GM18907 (cell line): ENCODE data around the gene P2RY8.
"Not testable (repeated sequence)": the region's sequence is repeated elsewhere in the genome, so short reads cannot be mapped to it uniquely, and the experiment has no call there.

Experiments used
- ATAC-seq: cut with Tn5 transposase; IDR thresholded peaks from one replicate; pipeline ENCODE4 v1.9.1; 2021; ENCODE audit warnings: mild to moderate bottlenecking, moderate library complexity; ENCODE audit not compliant: unreplicated experiment

Gene P2RY8

DNA sequence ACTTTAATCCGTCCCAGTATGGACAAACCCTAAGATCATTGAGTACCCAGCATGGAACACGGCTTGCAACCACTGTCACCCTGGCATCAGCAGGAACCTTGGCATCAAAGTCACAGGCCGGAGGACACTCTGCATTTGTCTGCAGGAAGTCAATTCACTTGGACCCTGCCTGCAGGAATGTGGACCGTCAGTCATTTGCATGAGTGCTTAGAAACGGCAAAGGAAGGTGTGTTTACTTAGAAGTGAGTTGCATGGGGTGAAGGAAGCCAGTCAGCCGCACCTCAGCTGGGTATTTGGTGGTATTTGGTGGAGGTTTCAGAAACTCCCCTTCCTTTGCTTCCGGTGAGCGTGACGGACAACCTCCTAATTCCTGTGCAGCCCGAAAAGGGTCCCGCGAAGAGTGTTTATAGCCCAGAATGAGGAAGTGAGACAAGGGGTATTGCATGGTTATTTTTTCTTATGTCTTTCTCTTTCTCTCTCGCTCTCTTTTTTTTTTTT lies 15.5 kb downstream of the P2RY8 start:
- peak; percentile 92 for ATAC-seq

DNA sequence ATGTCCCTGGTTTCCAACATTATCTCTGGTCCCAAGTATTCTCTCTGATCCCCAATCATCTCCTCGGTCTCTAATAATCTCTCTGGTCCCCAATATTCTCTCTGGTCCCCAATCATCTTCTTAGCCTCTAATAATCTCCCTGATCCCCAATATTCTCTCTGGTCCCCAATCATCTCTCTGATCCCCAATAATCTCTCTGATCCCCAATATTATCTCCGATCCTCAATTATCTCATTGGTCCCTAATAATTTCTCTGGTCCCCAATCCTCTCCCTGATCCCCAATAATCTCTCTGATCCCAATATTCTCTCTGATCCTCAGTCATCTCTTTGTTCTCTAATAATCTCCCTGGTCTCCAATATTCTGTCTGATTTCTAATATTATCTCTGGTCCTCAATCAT lies 16.6 kb downstream of the P2RY8 start:
- ATAC-seq: no peak

DNA sequence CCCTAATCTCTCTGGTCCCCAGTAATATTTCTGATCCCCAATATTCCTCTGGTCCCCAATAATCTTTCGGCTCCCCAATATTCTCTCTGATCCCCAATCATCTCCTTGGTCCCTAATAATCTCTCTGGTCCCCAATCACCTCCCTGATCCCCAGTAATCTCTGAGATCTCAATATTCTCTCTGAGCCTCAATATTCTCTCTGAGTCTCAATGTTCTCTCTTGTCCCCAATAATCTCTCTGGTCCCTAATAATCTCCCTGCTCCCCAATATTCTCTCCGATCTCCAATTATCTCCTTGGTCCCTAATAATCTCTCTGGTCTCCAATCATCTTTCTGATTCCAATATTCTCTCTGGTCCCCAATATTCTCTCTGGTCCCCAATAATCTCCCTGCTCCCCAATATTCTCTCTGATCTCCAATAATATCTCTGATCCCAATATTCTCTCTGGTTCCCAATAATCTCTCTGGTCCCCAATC lies 17.9 kb downstream of the P2RY8 start:
- no peak for ATAC-seq

DNA sequence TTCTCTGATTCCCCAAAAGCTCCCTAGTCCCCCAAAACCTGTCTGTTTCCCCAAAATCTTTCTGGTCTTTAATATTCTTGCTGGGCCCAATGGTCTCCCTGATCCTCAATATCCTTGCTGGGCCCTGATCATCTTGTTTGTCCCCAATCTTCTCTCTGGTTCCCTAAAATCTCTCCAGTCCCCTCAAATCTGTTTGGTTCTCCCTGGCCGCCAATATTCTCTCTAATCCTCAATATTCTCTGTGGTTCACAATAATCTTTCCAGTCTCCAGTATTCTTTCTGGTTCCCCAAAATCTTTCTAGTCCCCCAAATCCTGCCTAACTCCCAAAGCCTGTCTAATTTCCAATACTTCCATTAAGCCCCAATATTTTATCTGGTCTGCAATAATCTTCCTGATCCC lies 18.5 kb downstream of the P2RY8 start:
- no peak for ATAC-seq

DNA sequence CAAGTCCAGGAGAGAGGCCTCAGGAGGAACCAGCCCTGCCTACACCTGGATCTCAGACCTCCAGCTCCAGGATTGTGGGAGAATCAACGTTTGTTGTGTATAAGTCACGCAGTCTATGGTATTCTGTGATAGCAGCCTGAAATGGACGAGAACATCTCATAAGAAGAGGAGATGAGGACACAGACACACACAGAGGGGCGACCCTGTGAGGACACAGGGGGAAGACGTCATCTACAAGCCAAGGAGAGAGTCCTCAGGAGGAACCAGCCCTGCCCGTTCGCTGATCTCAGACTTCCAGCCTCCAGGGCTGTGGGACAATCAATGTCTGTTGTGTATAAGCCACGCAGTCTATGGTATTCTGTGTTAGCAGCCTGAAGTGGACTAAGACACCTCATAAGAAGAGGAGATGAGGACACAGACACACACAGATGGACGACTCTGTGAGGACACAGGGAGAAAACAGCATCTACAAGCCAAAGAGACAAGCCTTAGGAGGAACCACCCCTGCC lies 20.3 kb downstream of the P2RY8 start:
- no peak for ATAC-seq

DNA sequence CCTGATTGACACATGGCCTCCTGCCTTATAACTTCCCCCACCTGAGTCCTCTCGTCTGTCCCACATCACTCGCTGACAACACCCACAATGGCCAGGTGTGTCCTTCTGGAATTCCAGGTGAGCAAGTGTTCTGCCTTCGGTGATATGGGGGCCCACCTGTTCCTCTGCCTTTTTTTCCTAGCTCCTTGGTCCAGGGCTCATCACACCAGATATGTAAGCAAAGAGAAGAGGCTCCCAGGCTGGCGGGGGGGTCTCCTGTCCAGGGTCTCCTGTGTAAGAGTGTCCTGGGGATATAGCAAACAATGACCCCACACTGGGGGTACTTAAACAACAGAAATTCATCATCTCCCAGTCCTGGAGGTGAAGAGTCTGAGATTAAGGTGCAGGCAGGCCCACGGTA lies 25.2 kb downstream of the P2RY8 start:
- ATAC-seq: no peak

DNA sequence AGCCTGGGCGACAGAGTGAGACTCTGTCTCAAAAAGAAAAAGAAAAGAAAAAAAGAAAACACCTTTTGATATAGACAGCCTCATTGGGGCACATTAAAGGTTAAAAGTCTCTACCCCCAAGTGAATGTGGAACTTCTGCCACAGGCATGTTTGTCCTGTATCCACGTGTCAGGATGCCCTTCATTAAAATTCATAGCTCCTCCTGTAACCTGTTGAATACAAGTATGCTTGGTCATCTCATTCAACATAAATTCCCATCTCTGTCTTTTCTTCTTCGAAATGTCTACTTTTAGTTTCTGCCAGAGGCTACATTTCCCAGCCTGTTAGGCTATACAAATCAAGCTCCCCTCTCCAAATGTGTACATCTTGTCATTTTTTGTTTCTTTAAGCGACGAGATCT lies 25.8 kb downstream of the P2RY8 start:
- no peak for ATAC-seq

DNA sequence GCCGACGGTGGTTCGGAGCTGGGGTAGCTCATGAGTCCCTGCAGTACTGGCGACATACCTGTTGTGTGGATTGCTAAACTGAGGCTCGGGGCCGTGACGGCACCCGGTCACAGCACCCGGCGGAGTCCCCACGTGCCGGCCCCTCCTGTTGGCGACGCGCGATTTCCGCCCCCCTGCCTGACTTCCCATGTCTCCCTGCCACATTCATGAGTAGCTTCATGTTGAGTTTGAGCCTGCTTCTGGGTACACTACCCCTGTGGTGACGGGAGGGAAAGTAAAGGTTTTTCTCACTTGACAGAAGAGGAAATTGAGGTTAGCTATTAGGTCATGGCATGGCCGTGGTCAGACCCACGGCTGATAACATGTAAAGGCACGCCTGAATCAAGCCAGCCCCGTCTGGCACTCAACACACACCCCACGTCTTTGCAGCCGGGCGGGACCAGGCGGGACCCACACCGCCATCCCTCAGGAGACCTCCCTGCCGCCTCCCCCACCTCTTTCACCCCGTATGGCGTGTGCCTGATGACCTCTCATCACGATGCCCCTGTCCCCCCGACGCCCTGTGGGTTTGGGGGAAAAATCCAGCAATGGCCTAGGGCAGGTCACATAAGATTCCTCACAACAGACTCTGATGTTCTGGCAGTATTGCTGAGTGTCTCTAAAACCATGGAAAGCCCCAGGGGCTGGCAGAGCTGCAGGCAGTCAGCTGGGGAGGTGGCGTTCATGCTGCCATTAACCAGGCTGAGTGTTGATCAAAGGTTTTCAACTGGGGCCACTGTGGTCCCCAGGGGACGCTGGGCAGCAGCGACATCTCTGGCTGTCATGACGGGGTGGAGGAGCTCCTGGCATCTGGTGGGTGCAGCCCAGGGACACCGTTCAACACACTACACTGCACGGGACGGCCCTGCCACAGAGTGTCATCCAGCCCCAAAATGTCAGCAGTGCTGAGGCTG lies 29.2 kb downstream of the P2RY8 start:
- peak; percentile 76 for ATAC-seq

DNA sequence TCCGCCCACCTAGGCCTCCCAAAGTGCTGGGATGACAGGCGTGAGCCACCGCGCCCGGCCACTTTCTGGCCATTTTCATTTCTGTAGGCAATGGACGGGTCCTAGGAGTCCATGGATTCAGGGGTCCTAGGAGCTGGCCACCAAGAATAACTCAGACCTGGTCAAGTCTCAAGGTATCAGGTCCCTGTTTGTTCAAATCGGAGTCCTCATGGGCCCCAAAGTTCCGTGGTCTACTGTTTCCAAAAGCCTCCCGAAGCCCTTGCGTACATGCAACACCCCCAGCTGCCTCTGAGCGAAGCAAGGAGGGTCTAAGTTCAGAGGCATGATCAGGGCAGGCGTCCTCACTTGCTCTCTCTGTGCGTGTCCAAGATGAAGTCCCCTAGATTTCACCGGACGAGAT lies 30.1 kb downstream of the P2RY8 start:
- ATAC-seq: no peak

DNA sequence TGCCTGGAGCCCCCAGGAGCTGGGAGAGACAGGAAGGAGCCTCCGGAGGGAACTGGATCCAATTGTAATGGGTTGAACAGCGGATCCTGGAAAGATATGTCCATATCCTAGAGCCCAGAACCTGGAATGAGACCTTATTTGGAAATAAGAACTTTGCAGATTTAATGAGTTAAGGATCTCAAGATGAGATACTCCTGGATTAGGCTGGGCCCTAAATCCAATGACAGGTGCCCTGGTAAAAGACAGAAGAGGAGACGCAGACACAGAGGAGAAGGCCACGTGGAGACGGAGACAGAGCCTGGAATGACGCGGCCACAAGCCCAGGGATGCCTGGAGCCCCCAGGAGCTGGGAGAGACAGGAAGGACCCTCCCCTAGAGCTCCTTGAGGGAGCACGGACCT lies 34.1 kb downstream of the P2RY8 start:
- ATAC-seq: no peak

DNA sequence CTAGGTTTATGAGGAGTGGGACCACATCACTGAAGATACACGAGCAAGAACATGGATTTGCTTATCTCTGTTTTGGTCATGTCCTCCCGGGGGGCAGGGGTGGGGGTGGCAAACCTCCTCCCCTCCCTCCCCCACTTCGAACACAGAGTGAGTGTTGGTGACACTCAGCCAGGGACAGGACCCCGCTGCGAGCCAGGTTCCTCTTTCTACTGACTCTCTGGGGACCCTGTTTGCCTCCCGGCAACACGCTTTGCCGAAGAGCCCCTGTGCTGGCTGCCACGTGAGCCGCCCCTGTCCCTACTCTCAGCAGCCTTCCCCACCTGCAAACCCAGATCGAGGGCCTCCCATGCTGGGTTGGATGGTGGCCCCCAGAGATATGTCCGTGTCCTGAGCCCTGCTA lies 34.7 kb downstream of the P2RY8 start:
- ATAC-seq: peak; percentile 54

DNA sequence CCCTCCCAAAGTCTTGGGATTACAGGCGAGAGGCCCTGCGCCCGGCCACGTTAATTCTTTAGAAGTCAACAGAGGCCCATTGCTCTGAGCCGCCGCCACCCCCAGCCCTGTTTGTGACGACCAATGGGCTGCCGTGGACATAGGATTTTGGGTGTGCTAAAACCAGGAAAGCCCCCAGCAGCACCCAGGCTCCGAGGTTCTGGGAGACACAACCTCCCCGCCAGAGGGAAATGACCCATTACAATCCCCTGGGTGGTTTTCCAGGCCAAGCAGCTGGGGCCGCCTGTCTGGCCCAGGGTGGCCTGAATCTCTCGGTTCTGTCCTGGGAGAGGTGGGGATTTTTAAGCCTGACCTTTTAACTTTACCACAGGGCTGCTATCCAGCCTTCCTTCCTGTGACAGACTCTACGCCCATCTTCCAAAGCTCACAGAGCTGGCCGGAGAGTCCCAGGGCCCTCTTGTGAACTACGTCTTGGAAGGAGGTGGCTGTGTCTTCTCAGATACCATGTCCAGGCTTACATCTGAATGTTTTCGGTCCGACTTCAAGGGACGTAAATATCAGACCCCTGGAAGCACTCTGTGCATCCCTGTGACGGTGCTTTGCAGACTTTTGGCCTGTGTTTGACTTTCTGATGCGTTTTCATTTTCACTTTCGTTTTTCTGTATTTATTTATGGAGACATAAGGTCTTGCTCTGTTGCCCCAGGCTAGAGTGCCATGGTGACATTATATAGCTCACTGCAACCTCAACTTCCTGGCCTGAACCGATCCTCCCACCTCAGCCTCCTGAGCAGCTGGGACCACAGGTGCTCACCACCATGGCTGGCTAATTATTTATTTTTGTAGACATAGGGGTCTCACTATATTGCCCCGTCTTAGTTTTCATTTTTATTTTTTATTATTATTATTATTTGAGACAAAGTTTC lies 36.0 kb downstream of the P2RY8 start:
- peak; percentile 69 for ATAC-seq

DNA sequence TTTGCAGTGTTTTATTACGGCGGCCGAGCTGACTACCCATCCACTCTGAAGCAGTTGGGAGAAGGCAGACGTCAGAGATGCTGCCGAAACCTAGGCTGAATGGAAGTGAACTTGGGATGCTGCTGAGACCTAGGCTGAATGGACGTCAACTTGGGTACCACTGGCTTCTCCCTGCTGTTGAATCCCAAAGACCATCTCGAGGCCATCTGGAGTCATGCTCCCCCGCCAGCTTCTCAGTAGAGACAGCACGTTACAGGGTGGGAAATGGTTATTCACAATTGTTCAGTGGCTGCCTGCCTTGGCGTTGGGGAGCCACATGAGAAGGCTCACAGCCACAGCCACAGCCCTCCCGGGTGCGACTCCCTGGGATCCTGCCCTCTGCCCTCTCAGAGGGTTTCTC lies 40.9 kb downstream of the P2RY8 start:
- ATAC-seq: no peak

DNA sequence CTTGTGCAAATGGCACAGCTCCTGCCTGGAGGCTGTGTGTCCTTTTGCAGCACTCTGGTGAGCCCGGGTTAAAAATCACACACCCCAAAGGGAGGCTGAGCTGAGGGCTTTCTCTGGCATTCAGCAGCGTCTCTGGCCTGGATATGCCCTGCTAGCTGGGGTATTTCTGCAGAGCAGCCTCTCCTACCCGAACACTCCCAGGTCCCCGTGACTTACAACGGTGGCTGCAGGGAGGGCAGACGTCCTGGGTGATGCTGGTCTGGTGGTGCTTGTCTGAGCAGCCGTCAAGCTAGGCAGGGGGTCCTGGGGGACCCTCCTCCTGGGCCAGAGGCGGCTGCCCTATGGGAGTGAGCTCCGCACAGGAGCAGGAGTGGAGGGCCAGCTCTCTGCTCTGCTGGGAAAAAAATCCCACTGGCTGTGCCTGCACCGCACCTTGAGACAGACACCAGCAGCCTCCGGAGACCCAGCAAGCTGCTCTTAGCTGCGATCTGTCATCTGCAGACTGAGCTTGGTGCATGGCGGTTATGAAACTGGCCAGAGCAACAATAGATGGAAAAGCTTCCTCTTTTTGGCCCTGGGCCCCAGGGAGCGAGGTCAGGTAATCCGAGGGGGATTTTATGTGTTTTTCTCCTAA lies 43.0 kb downstream of the P2RY8 start:
- peak; percentile 67 for ATAC-seq

DNA sequence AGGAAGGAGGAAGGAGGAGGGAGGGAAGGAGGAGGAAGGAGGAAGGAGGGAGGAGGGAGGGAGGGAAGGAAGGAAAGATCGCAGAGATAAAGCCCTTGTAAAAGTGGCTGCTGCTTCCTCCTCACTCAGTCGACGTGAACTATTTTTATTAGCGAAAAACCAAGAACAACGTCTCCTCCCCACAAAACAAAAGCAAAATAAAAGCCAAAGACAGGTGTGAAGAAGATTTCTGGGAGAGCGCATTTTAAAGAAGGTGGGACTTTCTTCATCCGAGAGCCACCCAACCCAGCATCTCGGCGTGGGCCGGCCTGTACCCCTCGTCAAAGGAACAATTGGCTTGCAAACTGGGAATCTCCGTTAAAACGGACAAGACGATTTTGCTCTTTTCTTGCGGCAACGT lies 43.6 kb downstream of the P2RY8 start:
- ATAC-seq: peak; percentile 1

DNA sequence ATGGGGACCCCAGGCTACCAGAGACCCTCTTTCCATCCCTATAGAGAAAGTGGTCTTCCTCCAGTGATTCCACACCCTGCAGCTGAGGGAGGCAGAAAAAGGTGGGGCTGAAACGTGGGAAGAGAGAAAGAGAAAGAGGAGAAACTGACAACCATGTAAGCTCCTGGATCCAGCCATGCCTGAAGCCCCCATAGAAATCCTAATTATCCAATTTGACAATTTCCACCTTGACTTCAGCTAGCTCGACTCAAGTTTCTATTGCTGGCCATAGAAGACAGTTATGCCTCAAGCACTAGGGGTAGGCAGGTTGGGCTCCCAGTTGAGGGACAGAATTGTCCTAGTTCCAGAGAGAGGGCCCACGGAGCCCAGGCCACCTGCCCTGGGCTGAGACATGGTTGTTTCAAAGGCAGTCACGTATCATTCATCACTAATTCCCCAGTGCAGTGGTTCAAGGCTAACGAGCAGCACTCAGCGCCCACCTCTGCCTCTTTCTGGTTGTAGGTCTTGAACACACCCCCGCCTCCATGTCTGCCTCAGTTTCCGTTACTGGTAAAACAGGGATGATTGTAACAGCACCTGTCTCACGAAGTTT lies 44.5 kb downstream of the P2RY8 start:
- ATAC-seq: no peak

DNA sequence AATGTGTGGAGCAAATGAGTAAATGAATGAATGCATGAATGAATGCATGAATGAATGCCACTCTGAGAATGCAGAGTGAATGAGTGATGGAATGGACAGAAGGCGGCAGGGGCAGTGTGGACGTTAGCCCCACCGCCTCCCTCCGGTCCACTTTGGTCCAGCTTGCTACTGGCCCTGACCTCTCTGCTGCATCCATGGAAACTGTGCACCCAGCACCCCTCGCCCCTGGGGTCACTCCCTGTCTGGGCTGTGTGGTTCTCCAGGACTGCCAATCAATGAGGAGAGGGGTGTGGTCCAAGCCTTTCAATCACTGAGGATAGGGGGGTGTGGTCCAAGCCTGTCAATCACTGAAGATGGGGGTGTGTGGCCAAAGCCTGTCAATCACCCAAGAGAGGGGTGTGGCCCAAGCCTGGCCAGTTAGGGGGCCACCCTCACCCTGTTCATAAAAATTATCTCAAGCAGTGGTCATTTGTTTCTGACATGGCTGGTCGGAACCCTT lies 45.1 kb downstream of the P2RY8 start:
- peak; percentile 69 for ATAC-seq

DNA sequence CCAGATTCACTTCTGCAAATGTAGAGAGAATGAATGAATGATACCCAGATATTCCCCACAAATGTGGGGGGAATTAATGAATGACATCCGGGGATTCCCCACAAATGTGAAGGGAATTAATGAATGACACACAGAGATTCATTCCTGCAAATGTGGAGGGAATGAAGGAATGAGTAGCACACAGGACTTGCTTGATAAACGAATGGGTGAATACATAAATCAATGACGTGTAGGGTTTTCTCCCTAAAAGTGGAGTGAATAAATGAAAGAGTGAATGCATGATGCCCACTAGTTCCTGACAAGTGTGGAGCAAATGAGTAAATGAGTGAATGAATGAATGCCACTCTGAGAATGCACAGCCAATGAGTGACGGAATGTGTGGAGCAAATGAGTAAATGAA lies 45.7 kb downstream of the P2RY8 start:
- not testable (repeated sequence) for ATAC-seq

DNA sequence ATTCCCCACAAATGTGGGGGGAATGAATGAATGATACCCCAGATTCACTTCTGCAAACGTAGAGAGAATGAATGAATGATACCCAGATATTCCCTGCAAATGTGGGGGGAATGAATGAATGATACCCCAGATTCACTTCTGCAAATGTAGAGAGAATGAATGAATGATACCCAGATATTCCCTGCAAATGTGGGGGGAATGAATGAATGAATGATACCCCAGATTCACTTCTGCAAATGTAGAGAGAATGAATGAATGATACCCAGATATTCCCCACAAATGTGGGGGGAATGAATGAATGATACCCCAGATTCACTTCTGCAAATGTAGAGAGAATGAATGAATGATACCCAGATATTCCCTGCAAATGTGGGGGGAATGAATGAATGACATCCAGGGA lies 46.3 kb downstream of the P2RY8 start:
- ATAC-seq: not testable (repeated sequence)

DNA sequence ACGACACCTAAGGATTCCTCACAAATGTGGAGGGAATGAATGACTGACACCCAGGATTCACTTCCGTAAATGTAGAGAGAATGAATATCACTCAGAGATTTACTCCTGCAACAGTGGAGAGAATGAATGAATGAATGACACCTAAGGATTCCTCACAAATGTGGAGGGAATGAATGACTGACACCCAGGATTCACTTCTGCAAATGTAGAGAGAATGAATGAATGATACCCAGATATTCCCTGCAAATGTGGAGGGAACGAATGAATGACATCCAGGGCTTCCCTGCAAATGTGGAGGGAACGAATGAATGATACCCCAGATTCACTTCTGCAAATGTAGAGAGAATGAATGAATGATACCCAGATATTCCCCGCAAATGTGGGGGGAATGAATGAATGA lies 47.6 kb downstream of the P2RY8 start:
- ATAC-seq: not testable (repeated sequence)
